HepG2 (cell line): ENCODE measurements around the gene DIRAS1. TPM values are rescaled to one million over a fixed set of nuclear protein-coding genes. Genes with fewer than 3 reads are reported as not detected.

ENCODE experiments used
- ATAC-seq: fragments of 200-7000 bp; cut with Tn5 transposase; 3 replicates; pipeline ENCODE4 v1.9.1; 2020; ENCODE audit warnings: mild to moderate bottlenecking, moderate library complexity
- BruUV-seq: library from RNA; stranded (reverse); fragments of 400-500 nt; replicated peaks from 2 replicates; lab custom pipeline; 2021; lab: Mats Ljungman, UMichigan
- CTCF ChIA-PET: fragments of 300-600 bp; formaldehyde crosslinking; extraction: SDS; loops from one replicate; lab custom pipeline; 2021; ENCODE audit warnings: low total read pairs, inconsistent platforms, low intra/inter-chr PET ratio; lab: Yijun Ruan, JAX
- POLR2A ChIA-PET: fragments of 350-600 bp; sonication (Branson Sonifier 250); formaldehyde crosslinking; loops from one replicate; lab custom pipeline; 2020; ENCODE audit warnings: antibody characterized with exemption, inconsistent platforms; lab: Yijun Ruan, JAX
- DNase-seq: peaks from one replicate; pipeline ENCODE4 v3.0.0-alpha.2; 2015; ENCODE audit warnings: low spot score
- FAIRE-seq: peaks from 3 replicates; lab custom pipeline; 2011; peaks lifted over from hg19 to GRCh38; lab: Jason Lieb, UNC
- H2AFZ ChIP-seq: one replicate; pipeline ENCODE4 v1.6.1; 2011; ENCODE audit warnings: low read length, inconsistent platforms
- H3K27ac ChIP-seq: fragments of 300-600 bp; 3 replicates; pipeline ENCODE4 v1.8.0; 2011; ENCODE audit warnings: mixed run types, mild to moderate bottlenecking, mixed read lengths, low read length, inconsistent platforms; ENCODE audit not compliant: insufficient read depth; ENCODE audit errors: extremely low read length
- H3K27me3 ChIP-seq, 2 experiments: fragments of 200-600 bp in 1 of 2; 2 replicates in 1 of 2; 3 replicates in 1 of 2; pipeline versions ENCODE4 v1.6.0 to v1.8.0; 2011; ENCODE audit warnings: low read length in 2 of 2, mild to moderate bottlenecking in 2 of 2, moderate library complexity in 2 of 2, inconsistent platforms in 1 of 2; ENCODE audit not compliant: insufficient read depth in 2 of 2, control insufficient read depth in 1 of 2
- H3K36me3 ChIP-seq, 2 experiments: fragments of 200-600 bp in 1 of 2; replicated peaks in 1 of 2; 2 replicates in 1 of 2; 3 replicates in 1 of 2; pipeline versions ENCODE4 v1.5.1 to v1.8.0; 2011; ENCODE audit warnings: low read length in 2 of 2, inconsistent platforms in 1 of 2; ENCODE audit not compliant: insufficient read depth in 2 of 2, control insufficient read depth in 1 of 2
- H3K4me1 ChIP-seq: 2 replicates; pipeline ENCODE4 v1.5.1; 2012; ENCODE audit warnings: low read length, inconsistent platforms; ENCODE audit not compliant: insufficient read depth
- H3K4me2 ChIP-seq: 2 replicates; pipeline ENCODE4 v1.6.0; 2011; ENCODE audit warnings: low read depth, low read length, inconsistent platforms
- H3K4me3 ChIP-seq, 3 experiments: fragments of 200-600 bp in 1 of 3; sonication (generic), shearing (Covaris generic) in 1 of 3; replicated peaks in 1 of 3; 2 replicates each; pipeline ENCODE4 v1.5.1; 2011 to 2016; ENCODE audit warnings: low read length in 3 of 3, inconsistent platforms in 2 of 3, low read depth in 2 of 3, mild to moderate bottlenecking in 2 of 3, control low read depth in 1 of 3, mixed read lengths in 1 of 3; ENCODE audit not compliant: insufficient read depth in 1 of 3
- H3K79me2 ChIP-seq: one replicate; pipeline ENCODE4 v1.6.1; 2011; ENCODE audit warnings: low read length, inconsistent platforms; ENCODE audit not compliant: insufficient read depth
- H3K9ac ChIP-seq: 2 replicates; pipeline ENCODE4 v1.6.0; 2011; ENCODE audit warnings: mild to moderate bottlenecking, low read depth, low read length, inconsistent platforms; ENCODE audit not compliant: insufficient read depth
- H3K9me3 ChIP-seq: 2 replicates; pipeline ENCODE4 v1.5.1; 2012; ENCODE audit warnings: mild to moderate bottlenecking, low read length
- H4K20me1 ChIP-seq: 2 replicates; pipeline ENCODE4 v1.6.0; 2011; ENCODE audit warnings: inconsistent platforms, mild to moderate bottlenecking, low read length, moderate library complexity; ENCODE audit not compliant: insufficient read depth
- AFF4 ChIP-seq: sonication (generic); formaldehyde crosslinking; IDR thresholded peaks from 2 replicates; pipeline ENCODE4 v1.4.0; 2020; ENCODE audit warnings: missing genetic modification reagents
- BCL6 ChIP-seq: IDR thresholded peaks from 2 replicates; pipeline ENCODE4 v1.6.1; 2016; ENCODE audit warnings: missing genetic modification reagents, missing compliant biosample characterization
- CEBPB ChIP-seq: IDR thresholded peaks from 2 replicates; pipeline ENCODE4 v1.6.1; 2011; ENCODE audit warnings: low read depth, low read length, improper control_type of control experiment, borderline replicate concordance
- DMAP1 ChIP-seq: IDR thresholded peaks from 2 replicates; pipeline ENCODE4 v1.6.1; 2016
- DR1 ChIP-seq: sonication (generic); formaldehyde crosslinking; IDR thresholded peaks from 2 replicates; pipeline ENCODE4 v1.8.0; 2021; ENCODE audit warnings: mild to moderate bottlenecking, missing genetic modification reagents, inconsistent platforms
- GATA4 ChIP-seq: sonication (generic); IDR thresholded peaks from 2 replicates; pipeline ENCODE4 v1.6.1; 2016; ENCODE audit warnings: antibody characterized with exemption, low read depth, borderline replicate concordance
- HOXD1 ChIP-seq: sonication (generic); formaldehyde crosslinking; IDR thresholded peaks from 2 replicates; pipeline ENCODE4 v1.5.0; 2020; ENCODE audit warnings: missing genetic modification reagents
- MAFK ChIP-seq, 2 experiments: IDR thresholded peaks in 1 of 2; conservative IDR thresholded peaks in 1 of 2; 2 replicates each; pipeline ENCODE4 v1.6.1; 2011; ENCODE audit warnings: improper control_type of control experiment in 2 of 2, low read length in 2 of 2
- PAF1 ChIP-seq: IDR thresholded peaks from 2 replicates; pipeline ENCODE4 v1.6.1; 2016; ENCODE audit warnings: missing genetic modification reagents, missing compliant biosample characterization
- TRAFD1 ChIP-seq: sonication (generic); formaldehyde crosslinking; IDR thresholded peaks from 2 replicates; pipeline ENCODE4 v1.5.1; 2020; ENCODE audit warnings: missing genetic modification reagents, mild to moderate bottlenecking, borderline replicate concordance
- ZNF883 ChIP-seq: sonication (generic); formaldehyde crosslinking; IDR thresholded peaks from 2 replicates; pipeline ENCODE4 v1.5.1; 2020; ENCODE audit warnings: mild to moderate bottlenecking, missing genetic modification reagents; ENCODE audit errors: not compliant biosample characterization
- ZZZ3 ChIP-seq: sonication (generic); formaldehyde crosslinking; IDR thresholded peaks from 2 replicates; pipeline ENCODE4 v1.4.0; 2020; ENCODE audit warnings: missing genetic modification reagents, mild to moderate bottlenecking, borderline replicate concordance
- WGBS: methylation state at CpG from one replicate; pipeline ENCODE4 v1.1.6; 2017; ENCODE audit warnings: low lambda C conversion rate; 5-methylcytosine and 5-hydroxymethylcytosine counted together
- in situ Hi-C: cut with HindIII; loops from 2 replicates; pipeline ENCODE4 v1.10.0; 2017; ENCODE audit warnings: low pct_unique_long_range_greater_than_20kb; ENCODE audit not compliant: extremely low pct_ligation_motif_present
- intact Hi-C: fragments of 100-400 bp; cut with micrococcal nuclease; formaldehyde crosslinking; loops from one replicate; pipeline ENCODE4 v1.10.0; 2022; ENCODE audit not compliant: unreplicated experiment
- polyA plus RNA-seq, 8 experiments: library from polyadenylated mRNA; depleted of rRNA in 3 of 8; stranded (reverse) in 7 of 8; unstranded in 1 of 8; fragments of >200 nt; fragmentation: Illumina TruSeq in 4 of 8; extraction: Trizol in 4 of 8; gene quantifications; 2 replicates each; pipeline versions ENCODE4 v1.2.1 to v1.2.3, GENCODE V29; 2011 to 2016; ENCODE audit warnings: low read depth in 4 of 8, missing spikeins in 1 of 8, mixed read lengths in 1 of 8; ENCODE audit not compliant: insufficient read depth in 1 of 8
- total RNA-seq, 5 experiments: library from RNA; depleted of rRNA; stranded (reverse); fragments of >200 nt; fragmentation: Illumina TruSeq; extraction: Trizol; gene quantifications; 2 replicates each; pipeline ENCODE4 v1.2.3, GENCODE V29; 2016; ENCODE audit warnings: low read depth in 1 of 5

The DIRAS1 gene
- total and polyA plus RNA-seq, 2 of the 13 experiments (the other 11 are each of a cell fraction or from before 2014, with no cell fraction given) = 0.97 to 1.8 TPM

- 69% methylated on average over 7 of the region's 8 CpGs for WGBS
Measured at GRCh38 chr19:2678044-2678671, 43.0 kb downstream of the DIRAS1 start.

GRCh38 chr19:2676823-2677222, 44.3 kb downstream of the DIRAS1 start:
- Histone ChIP-seq H3K9me3 (no peaks in the 10 kb centered on the region), H3K36me3 (no peaks in the 10 kb centered on the region), H4K20me1 (no peaks in the 10 kb centered on the region), H3K27ac (no peak overlapping the region), H3K4me3 (no peak overlapping the region), H3K9ac (no peak overlapping the region), H3K4me2 (no peak overlapping the region), H3K27me3 (no peaks in the 10 kb centered on the region), H2AFZ (no peak overlapping the region), H3K4me1 (peaks cover 37% of the 10 kb centered on the region), H3K79me2 (no peaks in the 10 kb centered on the region)
- FAIRE-seq (no peak), ATAC-seq (no peak), DNase-seq (no peak)
- BruUV-seq = no TSS peak
- in situ Hi-C loops = no loop called here
- POLR2A ChIA-PET = interaction anchor here (0.5 to 4.0 kb wide), 2 partner anchors 9 to 25 kb away, joined by 3 to 14 read pairs; partner anchors contain the start of gene GNG7
- CTCF ChIA-PET = no interaction called here
- 45% methylated on average over 12 of the region's 12 CpGs for WGBS
- intact Hi-C loops = no loop called here
- TF ChIP-seq MAFK (conservative IDR thresholded peaks at IDR 0.05 in 1 of 2, IDR thresholded peaks at IDR 0.05 in 1 of 2; ENCODE audit: low read length in 2 of 2) (no peak), PAF1 (CRISPR knock-in tag) (no peak), ZZZ3 (no peak), DMAP1 (CRISPR knock-in tag) (no peak), DR1 (CRISPR knock-in tag) (no peak), GATA4 (no peak), AFF4 (no peak)

More at GRCh38 chr19:2678044-2678671, 43.0 kb downstream of the DIRAS1 start:
- no TSS peak for BruUV-seq
- in situ Hi-C loops = no loop called here
- TF ChIP-seq TRAFD1 (CRISPR knock-in tag) (no peak), ZNF883 (CRISPR knock-in tag) (no peak), HOXD1 (no peak), CEBPB (0 out of 2 replicates have a peak, but pooled peaks have one; percentile 16), BCL6 (CRISPR knock-in tag) (peak; percentile 56; the same call in 1 of the 2 replicates)
- H2AFZ ChIP-seq = no peak overlapping the region
- H4K20me1 ChIP-seq = no peaks in the 10 kb centered on the region
- POLR2A ChIA-PET = no interaction called here
- H3K4me1 ChIP-seq = peaks cover 37% of the 10 kb centered on the region
- ATAC-seq (no peak; the same call in 2 of the 3 replicates), FAIRE-seq (no peak), DNase-seq (no peak)
- CTCF ChIA-PET = no interaction called here
- intact Hi-C loops = no loop called here
- H3K27ac ChIP-seq = no peak overlapping the region
- peak overlapping the region; percentile 35 for H3K4me2 ChIP-seq
- H3K9me3 ChIP-seq = no peaks in the 10 kb centered on the region
- H3K27me3 ChIP-seq = no peaks in the 10 kb centered on the region
- H3K79me2 ChIP-seq = no peaks in the 10 kb centered on the region
- H3K4me3 ChIP-seq = peak overlapping the region in 1 of 3 experiments; percentile 20; a peak in 1 of 6 replicates
- H3K9ac ChIP-seq = no peak overlapping the region
- H3K36me3 ChIP-seq = no peaks in the 10 kb centered on the region
